K562 (cell line): ENCODE measurements around the gene NEU1. TPM values are rescaled to one million over a fixed set of nuclear protein-coding genes. Genes with fewer than 3 reads are reported as not detected.

Source experiments
- CREBBP ChIP-seq: IDR thresholded peaks from one replicate; pipeline ENCODE4 v1.6.1; 2012; ENCODE audit warnings: low read depth, mild to moderate bottlenecking, control low read depth, inconsistent platforms, low read length
- E2F3 ChIP-seq: fragments of 250-450 bp; sonication (Bioruptor Pico); IDR thresholded peaks from 2 replicates; pipeline ENCODE4 v1.4.0; 2020; ENCODE audit warnings: mild to moderate bottlenecking
- FOXO4 ChIP-seq: fragments of 450-650 bp; formaldehyde crosslinking; IDR thresholded peaks from 2 replicates; pipeline ENCODE4 v1.4.0; 2020; ENCODE audit warnings: mild to moderate bottlenecking, moderate library complexity
- GTF2B ChIP-seq: IDR thresholded peaks from 2 replicates; pipeline ENCODE4 v1.6.1; 2011; ENCODE audit not compliant: insufficient read length; ENCODE audit errors: extremely low read depth
- HOMEZ ChIP-seq: fragments of 250-450 bp; sonication (Bioruptor Pico); IDR thresholded peaks from 2 replicates; pipeline ENCODE4 v1.4.0; 2020; ENCODE audit warnings: mild to moderate bottlenecking, moderate library complexity
- MED1 ChIP-seq: sonication (generic); formaldehyde crosslinking; IDR thresholded peaks from 2 replicates; pipeline ENCODE4 v1.8.1; 2023; ENCODE audit warnings: missing genetic modification reagents, borderline replicate concordance
- MXI1 ChIP-seq: IDR thresholded peaks from 2 replicates; pipeline ENCODE4 v1.6.1; 2011; ENCODE audit warnings: low read depth, mild to moderate bottlenecking, improper control_type of control experiment, low read length
- NFATC3 ChIP-seq: fragments of 450-650 bp; IDR thresholded peaks from 2 replicates; pipeline ENCODE4 v1.6.1; 2017; ENCODE audit warnings: mild to moderate bottlenecking
- NR2C2 ChIP-seq, 2 experiments: fragments of 200-800 bp in 1 of 2; sonication (Bioruptor generic) in 1 of 2; sonication (generic) in 1 of 2; formaldehyde crosslinking in 1 of 2; IDR thresholded peaks; 2 replicates each; pipeline versions ENCODE4 v1.6.1 to v1.8.0; 2016 to 2022; ENCODE audit warnings: mild to moderate bottlenecking in 1 of 2, missing compliant biosample characterization in 1 of 2, missing genetic modification characterization in 1 of 2, missing genetic modification reagents in 1 of 2
- PTTG1 ChIP-seq: fragments of 450-650 bp; IDR thresholded peaks from 2 replicates; pipeline ENCODE4 v1.6.1; 2016; ENCODE audit warnings: low read depth, mild to moderate bottlenecking, missing genetic modification characterization, missing compliant biosample characterization
- RAD51 ChIP-seq: fragments of 450-650 bp; IDR thresholded peaks from 2 replicates; pipeline ENCODE4 v1.7.1; 2016; ENCODE audit warnings: low read depth, mild to moderate bottlenecking, borderline replicate concordance
- RBM25 ChIP-seq: fragments of 200-400 bp; formaldehyde crosslinking; IDR thresholded peaks from 2 replicates; pipeline ENCODE4 v1.6.1; 2018; ENCODE audit warnings: low read length, low read depth, moderate library complexity; ENCODE audit not compliant: severe bottlenecking
- SP1 ChIP-seq: sonication (generic); formaldehyde crosslinking; IDR thresholded peaks from 2 replicates; pipeline ENCODE4 v1.8.1; 2022; ENCODE audit warnings: mild to moderate bottlenecking, missing genetic modification reagents
- SP2 ChIP-seq: IDR thresholded peaks from 2 replicates; pipeline ENCODE4 v1.6.1; 2011; ENCODE audit warnings: mild to moderate bottlenecking, low read depth, low read length, moderate library complexity; ENCODE audit not compliant: poor library complexity, severe bottlenecking; ENCODE audit errors: extremely low read depth
- ZBTB9 ChIP-seq: fragments of 450-650 bp; formaldehyde crosslinking; IDR thresholded peaks from 2 replicates; pipeline ENCODE4 v1.4.0; 2020; ENCODE audit warnings: mild to moderate bottlenecking, moderate library complexity
- ZNF174 ChIP-seq: fragments of 250-450 bp; sonication (Bioruptor Pico); IDR thresholded peaks from 2 replicates; pipeline ENCODE4 v1.4.0; 2020; ENCODE audit warnings: mild to moderate bottlenecking
- ZNF280B ChIP-seq: fragments of 250-450 bp; sonication (Bioruptor Pico); IDR thresholded peaks from 2 replicates; pipeline ENCODE4 v1.5.1; 2021; ENCODE audit warnings: mild to moderate bottlenecking
- ZNF584 ChIP-seq: fragments of 200-800 bp; sonication (Bioruptor generic); IDR thresholded peaks from 2 replicates; pipeline ENCODE4 v1.6.1; 2016; ENCODE audit warnings: low read depth, mild to moderate bottlenecking, missing genetic modification characterization, missing compliant biosample characterization
- ZNF780A ChIP-seq: fragments of 250-450 bp; sonication (Bioruptor Pico); IDR thresholded peaks from 2 replicates; pipeline ENCODE4 v1.5.0; 2021; ENCODE audit warnings: mild to moderate bottlenecking
- polyA plus RNA-seq, 8 experiments: library from polyadenylated mRNA; depleted of rRNA in 4 of 8; stranded (reverse) in 5 of 8; unstranded in 3 of 8; fragments of >200 nt; fragmentation: Nextera tagmentation in 2 of 8; fragmentation: Illumina TruSeq in 1 of 8; extraction: Ambion mirVana in 2 of 8; extraction: Trizol in 1 of 8; gene quantifications; 2 replicates each; pipeline versions ENCODE4 v1.2.1 to v1.2.3, GENCODE V29; 2011 to 2014; ENCODE audit warnings: inconsistent platforms in 1 of 8, missing spikeins in 1 of 8
- total RNA-seq, 7 experiments: library from RNA; depleted of rRNA in 6 of 7; stranded (reverse); fragments of >200 nt in 6 of 7; fragmentation: Illumina TruSeq in 2 of 7; extraction: Trizol in 2 of 7; gene quantifications; 2 replicates each; pipeline versions ENCODE4 v1.2.1 to v1.2.3, GENCODE V29; 2011 to 2021; ENCODE audit warnings: low replicate concordance in 1 of 7

Gene NEU1
- total and polyA plus RNA-seq, 9 of the 15 experiments (the other 6 are each of a cell fraction or from before 2014, with no cell fraction given): 14.8 to 67.8 (median 51.0) TPM

- TF ChIP-seq MXI1 (no peak), ZNF280B (no peak), NFATC3 (no peak), HOMEZ (CRISPR knock-in tag) (peak; percentile 70; the same call in 1 of the 2 replicates), RAD51 (no peak), RBM25 (no peak), FOXO4 (CRISPR knock-in tag) (0 out of 2 replicates have a peak, but pooled peaks have one; percentile 47), SP2 (no peak), SP1 (peak; percentile 47), PTTG1 (tag) (peak; percentile 50; the same call in 1 of the 2 replicates), NR2C2 (CRISPR knock-in tag; IDR thresholded peaks at IDR 0.05) (no peak), NR2C2 (tag; IDR thresholded peaks at IDR 0.05) (no peak), ZNF174 (CRISPR knock-in tag) (no peak), ZBTB9 (CRISPR knock-in tag) (peak; percentile 85), ZNF780A (CRISPR knock-in tag) (peak; percentile 76; the same call in 1 of the 2 replicates), GTF2B (peak; percentile 83), MED1 (no peak), CREBBP (no peak), ZNF584 (CRISPR knock-in tag) (no peak), E2F3 (CRISPR knock-in tag) (peak; percentile 26; the same call in 1 of the 2 replicates)
Measured at GRCh38 chr6:31822036-31822821, 40.4 kb downstream of the NEU1 start (continued).
